GM12865 (cell line): Measurements from ENCODE around the gene SYNE1.

Source experiments
- DNase-seq: peaks from one replicate; pipeline ENCODE4 v3.0.0; 2010; ENCODE audit warnings: low read depth
- H3K4me3 ChIP-seq: 2 replicates; pipeline ENCODE4 v1.5.1; 2011; ENCODE audit warnings: mild to moderate bottlenecking, low read depth, low read length, control low read depth
- TF ChIP-seq, protein P1 (sequence below): IDR thresholded peaks from 2 replicates; pipeline ENCODE4 v1.5.1; 2011; ENCODE audit warnings: low read length, control low read depth, low read depth, inconsistent platforms; ENCODE audit not compliant: insufficient read depth; ENCODE audit errors: missing control alignments

SYNE1 gene

DNA sequence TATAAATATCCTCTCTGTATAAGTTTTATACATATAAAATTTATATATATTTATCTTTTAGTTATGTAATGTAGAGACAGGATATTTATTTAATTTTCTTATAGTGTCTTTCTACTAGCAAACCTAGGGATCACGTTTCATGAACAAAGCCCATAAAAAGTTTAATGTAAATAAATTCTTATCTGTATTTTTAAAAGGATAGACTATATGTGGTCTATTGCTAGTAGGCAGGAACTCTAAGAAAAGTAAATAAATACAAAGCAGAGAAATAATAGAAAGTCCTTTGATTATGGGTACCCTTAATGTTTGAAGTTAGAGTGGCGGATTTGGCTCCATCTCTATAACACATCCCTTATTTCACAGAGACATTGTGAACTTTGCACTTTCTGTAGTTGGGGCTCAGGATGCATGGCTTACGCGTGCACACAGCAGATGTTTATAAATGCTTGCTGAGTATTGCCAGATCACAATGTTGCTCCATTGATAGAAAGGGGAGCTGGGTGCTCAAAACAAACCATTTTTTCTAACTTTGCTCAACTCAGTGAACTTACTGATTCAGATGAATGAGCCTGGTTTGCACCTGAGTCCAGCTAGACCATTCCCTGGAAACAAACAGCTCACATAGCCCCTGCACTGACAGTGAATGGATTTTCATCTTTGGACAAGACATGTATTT is 179.1 kb downstream of the SYNE1 start:
- TF ChIP-seq, protein P1, sequence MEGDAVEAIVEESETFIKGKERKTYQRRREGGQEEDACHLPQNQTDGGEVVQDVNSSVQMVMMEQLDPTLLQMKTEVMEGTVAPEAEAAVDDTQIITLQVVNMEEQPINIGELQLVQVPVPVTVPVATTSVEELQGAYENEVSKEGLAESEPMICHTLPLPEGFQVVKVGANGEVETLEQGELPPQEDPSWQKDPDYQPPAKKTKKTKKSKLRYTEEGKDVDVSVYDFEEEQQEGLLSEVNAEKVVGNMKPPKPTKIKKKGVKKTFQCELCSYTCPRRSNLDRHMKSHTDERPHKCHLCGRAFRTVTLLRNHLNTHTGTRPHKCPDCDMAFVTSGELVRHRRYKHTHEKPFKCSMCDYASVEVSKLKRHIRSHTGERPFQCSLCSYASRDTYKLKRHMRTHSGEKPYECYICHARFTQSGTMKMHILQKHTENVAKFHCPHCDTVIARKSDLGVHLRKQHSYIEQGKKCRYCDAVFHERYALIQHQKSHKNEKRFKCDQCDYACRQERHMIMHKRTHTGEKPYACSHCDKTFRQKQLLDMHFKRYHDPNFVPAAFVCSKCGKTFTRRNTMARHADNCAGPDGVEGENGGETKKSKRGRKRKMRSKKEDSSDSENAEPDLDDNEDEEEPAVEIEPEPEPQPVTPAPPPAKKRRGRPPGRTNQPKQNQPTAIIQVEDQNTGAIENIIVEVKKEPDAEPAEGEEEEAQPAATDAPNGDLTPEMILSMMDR = no peak
- no peak for DNase-seq
- H3K4me3 ChIP-seq = no peak overlapping the region

DNA sequence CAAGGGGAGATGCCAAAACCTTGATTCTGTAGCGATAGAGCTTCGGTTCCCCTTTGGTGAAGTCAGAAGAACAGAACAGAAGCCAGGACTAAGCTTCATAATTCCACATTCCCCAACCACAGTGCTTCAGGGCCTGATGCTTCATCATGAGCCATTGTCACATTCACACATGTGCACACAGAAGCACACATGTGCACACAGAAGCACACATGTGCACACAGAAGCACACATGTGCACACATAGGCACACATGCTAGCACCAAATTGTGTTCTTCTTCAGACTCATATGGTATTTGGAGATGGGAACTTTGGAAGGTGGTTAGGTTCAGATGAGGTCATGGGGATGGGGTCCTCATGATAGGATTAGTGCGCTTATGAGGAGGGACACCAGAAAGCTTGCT is 183.2 kb downstream of the SYNE1 start:
- TF ChIP-seq, protein P1 = no peak
- no peak for DNase-seq

DNA sequence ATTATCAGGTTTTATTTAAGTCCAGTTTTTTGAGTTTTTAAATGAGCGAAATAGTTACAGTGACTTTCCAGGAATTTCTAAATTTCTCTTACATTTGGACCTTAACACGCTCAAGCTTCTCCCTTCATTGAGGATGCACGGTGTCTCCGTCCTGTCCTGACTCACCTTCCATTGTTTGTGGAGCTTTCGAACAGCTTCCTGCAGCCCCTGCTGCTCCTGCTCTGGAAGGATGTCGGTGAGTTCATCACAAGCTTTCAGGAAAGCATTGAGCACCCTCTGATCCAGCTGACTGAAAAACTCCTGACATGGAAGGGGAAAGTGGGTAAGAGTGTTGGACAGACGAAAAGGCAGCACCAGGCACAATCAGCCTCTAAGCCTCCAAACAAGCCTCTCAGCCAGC is 183.7 kb downstream of the SYNE1 start:
- TF ChIP-seq, protein P1 = no peak
- no peak for DNase-seq

More for the DNA sequence above, 183.2 kb downstream of the SYNE1 start:
- no peak overlapping the region for H3K4me3 ChIP-seq

DNA sequence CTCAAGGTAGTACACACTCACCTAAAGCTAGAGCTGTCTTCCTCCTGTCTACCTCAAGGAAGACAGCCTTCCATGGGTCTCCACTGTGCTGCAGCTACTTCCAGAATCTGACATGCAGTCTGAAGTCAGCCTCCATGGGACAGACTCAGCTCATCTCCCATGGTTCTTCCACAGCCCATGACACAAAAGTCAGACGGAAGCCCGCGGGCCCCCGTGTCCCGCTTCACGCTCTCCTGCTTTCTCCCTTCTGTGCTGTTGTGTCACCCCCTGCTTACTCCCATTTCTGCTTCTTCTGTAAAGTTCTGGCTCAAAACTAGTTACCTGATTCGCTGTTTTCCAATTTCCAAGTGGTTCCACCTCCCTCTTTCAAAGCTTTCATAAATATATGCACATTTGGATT is 184.5 kb downstream of the SYNE1 start:
- H3K4me3 ChIP-seq = no peak overlapping the region
- TF ChIP-seq, protein P1 = no peak
- DNase-seq = no peak

More for the DNA sequence above, 183.7 kb downstream of the SYNE1 start:
- H3K4me3 ChIP-seq = no peak overlapping the region

DNA sequence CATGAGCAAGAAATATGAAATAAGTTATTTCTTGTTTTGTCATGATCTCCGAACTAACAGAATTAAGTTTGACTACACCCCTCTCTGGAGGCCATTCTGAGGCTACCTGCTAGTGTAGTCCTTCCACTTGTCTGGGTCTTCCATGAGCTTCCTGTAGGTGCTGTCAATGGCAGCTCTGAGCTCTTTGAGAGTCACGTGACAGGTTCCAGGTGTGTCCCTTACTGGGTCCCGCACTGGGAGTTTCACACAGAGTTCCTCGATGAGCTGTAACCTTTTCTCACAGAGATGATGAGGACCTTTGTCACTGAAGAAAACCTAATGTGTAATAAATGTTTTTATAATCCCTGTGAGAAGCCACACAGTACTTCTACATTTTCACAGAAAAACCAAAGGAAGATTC is 186.6 kb downstream of the SYNE1 start:
- DNase-seq = no peak
- H3K4me3 ChIP-seq = no peak overlapping the region
- TF ChIP-seq, protein P1 = no peak

DNA sequence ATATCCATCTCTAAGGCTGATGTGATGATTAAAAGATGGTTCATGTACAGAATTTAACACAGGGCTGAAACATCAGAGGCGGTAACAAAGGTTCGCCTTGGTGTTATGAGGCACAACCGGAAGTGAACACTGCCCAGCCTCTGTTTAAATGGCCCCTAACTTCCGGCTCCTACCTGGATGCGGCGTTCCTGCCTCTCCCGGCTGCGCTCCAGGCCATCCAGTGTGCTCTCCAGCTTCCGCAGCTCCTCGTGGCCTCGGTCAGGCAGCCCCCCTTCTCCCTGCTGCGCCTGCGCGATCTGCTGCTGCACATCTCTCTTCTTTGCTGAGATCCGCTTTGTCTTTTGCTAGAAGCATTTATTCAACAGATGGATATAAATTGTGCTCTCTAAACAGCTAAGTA is 195.3 kb downstream of the SYNE1 start:
- no peak overlapping the region for H3K4me3 ChIP-seq
- no peak for DNase-seq
- TF ChIP-seq, protein P1 = no peak

DNA sequence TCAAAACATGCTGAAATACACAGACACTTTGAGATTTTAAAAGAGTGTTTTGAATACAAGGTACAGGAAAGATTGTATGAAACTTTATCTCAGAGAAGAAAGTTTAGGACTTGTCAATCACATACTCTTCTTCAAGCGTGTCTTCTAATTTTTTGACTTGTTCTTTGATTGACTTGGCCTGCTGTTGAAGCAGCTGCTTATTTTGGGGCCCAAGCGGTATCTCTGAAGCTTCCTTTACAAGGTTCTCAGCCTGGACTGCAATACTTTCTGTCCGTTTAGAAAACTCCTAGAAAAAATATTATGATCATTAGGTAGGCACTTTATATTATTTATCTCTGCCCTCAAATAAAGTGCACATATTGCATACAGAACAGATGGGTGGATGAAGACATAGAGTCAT is 201.3 kb downstream of the SYNE1 start:
- DNase-seq = no peak
- TF ChIP-seq, protein P1 = no peak
- no peak overlapping the region for H3K4me3 ChIP-seq
